Measurements from ENCODE around the gene PDE9A.

PDE9A gene

DNA sequence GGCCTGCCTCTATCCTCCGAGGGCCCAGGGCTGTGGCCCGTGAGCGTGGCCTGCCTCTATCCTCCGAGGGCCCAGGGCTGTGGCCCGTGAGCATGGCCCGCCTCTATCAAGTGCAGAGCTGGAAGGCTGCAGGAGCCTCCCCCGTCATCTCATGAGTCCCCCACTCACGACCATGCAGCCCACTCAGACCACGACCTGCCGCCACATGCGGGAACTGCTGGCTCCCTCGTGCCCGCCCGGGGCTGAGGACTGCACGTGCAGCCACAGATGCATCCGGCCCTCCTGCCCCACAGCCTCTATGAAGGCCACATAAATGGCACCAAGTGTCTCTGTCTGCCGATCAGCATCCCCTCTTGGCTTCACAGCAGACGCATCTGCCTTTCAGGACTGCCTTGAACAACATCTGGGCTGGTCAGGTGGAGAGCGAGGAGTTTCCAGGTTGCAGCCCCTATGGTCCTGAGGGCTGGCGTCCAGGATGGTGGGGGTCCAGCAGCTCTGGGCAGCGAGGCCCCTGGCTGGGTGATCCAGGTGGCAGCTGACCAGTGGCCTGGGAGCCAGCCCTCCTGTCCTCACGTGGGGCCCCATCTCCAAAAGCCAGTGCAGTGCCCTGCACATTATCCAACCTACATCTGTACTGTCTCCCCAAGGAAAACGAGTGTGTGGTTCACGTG is 103.3 kb downstream of the PDE9A start:
- DNase-seq (ENCODE audit: low read depth in 2 of 2): no peak

DNA sequence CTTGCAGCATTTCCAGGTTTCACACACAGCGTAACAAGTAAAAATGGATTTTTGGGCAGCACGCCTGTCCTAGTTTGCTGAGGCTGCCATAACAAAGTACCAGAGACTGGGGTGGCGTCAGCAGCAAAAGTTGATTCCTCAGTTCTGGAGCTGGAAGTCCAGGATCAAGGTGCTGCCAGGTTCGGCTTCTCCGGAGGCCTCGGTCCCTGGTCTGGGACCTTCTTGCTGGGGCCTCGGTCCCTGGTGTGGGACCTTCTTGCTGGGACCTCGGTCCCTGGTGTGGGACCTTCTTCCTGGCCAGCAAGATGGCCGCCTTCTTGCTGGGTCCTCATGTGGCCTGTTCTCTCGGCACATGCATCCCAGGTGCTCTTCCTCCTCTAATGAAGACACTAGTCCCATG is 104.0 kb downstream of the PDE9A start:
- DNase-seq (ENCODE audit: low read depth in 2 of 2): no peak

GRCh38 chr21:42757826-42758655 is 104.6 kb downstream of the PDE9A start:
- DNase-seq (ENCODE audit: low read depth in 2 of 2): no peak

GRCh38 chr21:42758721-42759593 is 105.5 kb downstream of the PDE9A start:
- DNase-seq (ENCODE audit: low read depth in 2 of 2): no peak

GRCh38 chr21:42759594-42759927 is 106.1 kb downstream of the PDE9A start:
- no peak for DNase-seq (ENCODE audit: low read depth in 2 of 2)

DNA sequence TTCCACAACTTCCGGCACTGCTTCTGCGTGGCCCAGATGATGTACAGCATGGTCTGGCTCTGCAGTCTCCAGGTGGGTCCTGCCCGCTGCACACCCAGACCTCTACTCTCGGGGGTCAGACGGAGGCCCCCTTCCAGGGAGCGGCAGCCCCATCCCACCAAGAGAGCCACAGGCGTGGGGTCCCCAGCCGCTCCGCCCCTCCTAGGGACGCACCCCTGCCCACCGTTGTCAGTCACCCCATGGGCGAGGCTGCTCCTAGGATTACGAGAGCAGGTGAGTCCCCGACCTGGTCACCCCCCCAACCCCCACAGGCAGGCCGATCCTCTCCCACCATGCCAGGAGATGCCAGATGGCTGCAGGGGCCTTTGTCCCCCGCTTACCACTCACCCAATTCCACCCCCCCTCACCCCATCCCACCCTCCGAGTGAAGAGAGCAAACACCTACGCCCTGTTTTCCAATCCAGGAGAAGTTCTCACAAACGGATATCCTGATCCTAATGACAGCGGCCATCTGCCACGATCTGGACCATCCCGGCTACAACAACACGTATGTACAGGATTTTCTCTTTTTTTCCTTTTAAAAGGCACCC is 107.0 kb downstream of the PDE9A start:
- DNase-seq (ENCODE audit: low read depth in 2 of 2): no peak

GRCh38 chr21:42760951-42761751 is 107.7 kb downstream of the PDE9A start:
- no peak for DNase-seq (ENCODE audit: low read depth in 2 of 2)

DNA sequence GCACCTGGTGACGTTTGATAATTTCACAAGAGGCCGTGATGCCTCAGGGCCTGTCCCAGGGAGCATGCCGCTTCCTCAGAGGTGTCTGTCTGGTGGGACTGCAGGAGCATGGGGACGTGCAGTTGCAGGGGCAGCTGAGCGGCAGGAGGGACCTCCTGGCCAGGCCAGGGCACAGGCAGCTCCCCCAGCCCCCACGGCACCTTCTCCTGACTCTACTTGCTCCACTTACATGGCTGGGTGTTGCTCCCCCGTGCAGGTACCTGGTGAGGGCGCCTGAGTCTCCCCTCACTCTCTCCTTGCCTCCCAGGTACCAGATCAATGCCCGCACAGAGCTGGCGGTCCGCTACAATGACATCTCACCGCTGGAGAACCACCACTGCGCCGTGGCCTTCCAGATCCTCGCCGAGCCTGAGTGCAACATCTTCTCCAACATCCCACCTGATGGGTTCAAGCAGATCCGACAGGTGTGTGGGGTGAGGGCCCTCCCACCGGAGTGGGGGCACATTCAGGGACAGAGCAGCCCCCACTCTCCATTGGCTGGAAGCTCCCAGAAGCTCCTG is 108.4 kb downstream of the PDE9A start:
- DNase-seq (ENCODE audit: low read depth in 2 of 2): no peak

DNA sequence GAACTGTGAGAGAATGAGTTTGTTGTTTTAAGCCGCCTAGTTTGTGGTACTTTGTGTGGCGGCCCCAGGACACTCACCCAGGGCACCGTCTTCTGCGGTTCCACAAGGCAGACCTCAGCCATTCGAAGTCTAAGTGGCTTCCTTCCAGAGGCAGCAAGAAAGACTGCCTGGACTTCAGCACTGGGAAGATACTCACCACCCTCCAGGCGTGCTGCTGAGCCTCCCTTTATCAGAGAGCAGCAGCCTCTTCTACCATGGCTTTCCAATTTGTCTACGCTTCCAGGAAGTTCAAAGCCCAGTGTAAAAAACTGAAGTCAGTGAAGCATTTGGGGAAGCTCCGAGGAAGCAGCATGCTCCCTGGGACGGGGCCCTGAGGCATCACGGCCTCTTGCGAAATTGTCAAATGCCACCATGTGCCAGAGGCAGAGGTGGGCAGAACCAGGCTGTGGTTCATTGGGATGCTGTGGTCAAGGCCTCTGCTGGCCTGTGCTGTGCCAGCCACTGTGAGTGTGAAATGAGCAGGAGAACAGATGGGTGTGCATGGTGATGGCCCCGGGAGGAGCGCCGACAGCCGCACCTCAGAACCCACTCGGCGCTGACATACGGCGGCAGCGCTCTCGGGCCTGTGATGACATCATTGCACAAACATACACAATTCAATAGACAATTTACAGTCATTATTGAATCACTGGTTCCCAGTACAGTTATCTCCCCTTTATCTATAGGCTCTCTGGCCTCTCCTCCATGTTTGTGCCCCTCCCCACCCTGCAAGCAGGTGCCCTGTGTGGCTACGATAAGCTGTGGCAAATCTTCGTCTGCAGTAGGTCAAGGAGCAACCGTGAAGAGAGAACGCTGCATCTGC is 110.4 kb downstream of the PDE9A start:
- no peak for DNase-seq (ENCODE audit: low read depth in 2 of 2)

DNA sequence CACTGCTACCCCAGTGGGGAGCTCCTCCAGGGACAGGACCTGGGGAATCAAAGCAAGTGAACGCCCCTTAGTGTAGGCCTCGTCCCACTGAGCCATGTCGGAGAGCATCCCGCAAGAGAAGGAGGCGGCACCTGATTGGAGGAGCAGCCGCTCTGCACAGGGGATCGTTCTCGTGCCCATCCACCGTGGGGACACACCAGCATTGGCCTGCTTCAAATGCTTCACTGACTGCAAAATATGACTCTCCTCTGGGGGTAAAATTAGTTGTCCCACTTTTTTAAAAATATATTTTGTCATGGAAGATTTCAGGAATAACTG is 111.0 kb downstream of the PDE9A start:
- no peak for DNase-seq (ENCODE audit: low read depth in 2 of 2)

DNA sequence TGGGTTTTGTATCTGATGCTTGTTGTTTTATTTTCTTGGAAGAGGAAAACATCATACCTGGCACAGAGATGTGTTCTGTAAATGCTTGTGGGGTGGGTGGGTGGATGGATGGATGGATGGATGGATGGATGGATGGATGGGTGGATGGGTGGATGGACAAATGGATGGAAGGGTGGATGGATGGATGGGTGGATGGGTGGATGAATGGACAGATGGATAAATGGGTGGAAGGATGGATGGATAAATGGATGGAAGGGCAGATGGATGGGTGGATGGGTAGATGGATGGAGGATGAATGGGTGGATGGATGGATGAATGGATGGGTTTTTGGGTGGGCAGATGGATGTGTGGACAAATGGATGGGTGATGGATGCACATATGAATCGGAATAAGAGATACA is 111.5 kb downstream of the PDE9A start:
- no peak for DNase-seq (ENCODE audit: low read depth in 2 of 2)

- DNase-seq (ENCODE audit: low read depth in 2 of 2): no peak
Measured at GRCh38 chr21:42765656-42766055, 112.2 kb downstream of the PDE9A start.

GRCh38 chr21:42766739-42767560 is 113.5 kb downstream of the PDE9A start:
- no peak for DNase-seq (ENCODE audit: low read depth in 2 of 2)

DNA sequence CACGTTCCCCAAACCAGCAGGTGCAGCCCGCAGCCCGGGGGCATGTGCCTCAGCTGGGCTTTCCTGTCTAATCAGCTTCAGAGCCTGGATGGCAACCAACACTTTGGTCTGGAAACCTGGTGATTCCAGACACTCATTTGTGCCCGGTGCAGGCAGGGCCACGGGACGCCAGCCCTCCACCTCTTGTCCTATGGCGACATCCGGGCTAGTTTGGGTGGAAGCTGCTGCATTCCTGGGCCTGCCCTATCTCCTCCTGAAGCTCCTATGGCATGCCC is 114.1 kb downstream of the PDE9A start:
- DNase-seq (ENCODE audit: low read depth in 2 of 2): no peak

DNA sequence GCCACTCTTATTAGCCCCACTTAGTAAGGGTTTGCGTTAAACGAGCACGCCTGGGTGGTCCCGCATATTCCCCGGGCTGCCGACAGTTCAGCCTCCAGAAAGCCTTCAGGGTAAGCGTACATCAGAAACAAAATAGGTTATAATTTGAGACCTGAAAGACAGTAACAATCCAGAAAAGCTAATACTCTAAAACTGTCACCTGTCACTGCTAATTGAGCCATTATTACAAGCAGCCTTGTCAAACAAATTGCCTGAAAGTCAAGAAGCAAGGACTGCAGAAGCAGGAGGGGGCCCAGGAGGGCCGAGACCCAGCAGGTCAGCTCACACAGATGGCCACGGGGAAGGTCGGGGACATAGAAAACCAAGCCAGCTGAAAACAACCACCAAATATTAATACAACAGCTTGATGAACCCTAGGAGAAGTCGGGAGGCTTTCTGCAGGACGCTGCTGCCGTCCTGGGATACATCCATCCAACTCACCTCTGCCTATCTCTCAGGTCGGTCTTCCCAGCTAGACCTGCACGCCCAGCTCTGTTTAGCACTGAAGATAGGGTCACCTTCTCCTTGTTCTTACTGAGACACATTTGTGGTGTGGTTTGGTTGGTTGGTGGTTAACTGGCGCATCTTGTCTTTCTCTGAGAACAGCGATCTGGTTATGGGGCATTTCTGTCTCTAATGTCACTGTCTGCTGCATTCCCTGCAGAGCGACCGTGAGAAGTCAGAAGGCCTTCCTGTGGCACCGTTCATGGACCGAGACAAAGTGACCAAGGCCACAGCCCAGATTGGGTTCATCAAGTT is 115.1 kb downstream of the PDE9A start:
- DNase-seq (ENCODE audit: low read depth in 2 of 2): no peak

- DNase-seq (ENCODE audit: low read depth in 2 of 2): no peak
Measured at GRCh38 chr21:42769183-42769819, 115.9 kb downstream of the PDE9A start.

GRCh38 chr21:42769820-42770716 is 116.6 kb downstream of the PDE9A start:
- no peak for DNase-seq (ENCODE audit: low read depth in 2 of 2)

Measured in stimulated activated CD8-positive, alpha-beta memory T cell treated with anti-CD3 and anti-CD28 coated beads, Interleukin-15, amount 100 ng/mL, for 4 hours (primary cell).